ENCODE measurements around the gene CADM1. TPM values are rescaled to one million over a fixed set of nuclear protein-coding genes. Genes with fewer than 3 reads are reported as not detected.

Gene CADM1
- total and polyA plus RNA-seq, 10 of the 15 experiments (the other 5 are each of a cell fraction or from before 2014, with no cell fraction given) = 0.03 to 0.48 (median 0.15) TPM; not detected in 3

GRCh38 chr11:115541518-115541917, 37.3 kb upstream of the CADM1 start:
- Histone ChIP-seq H3K27ac (ENCODE audit: control insufficient read depth, insufficient read depth) (no peak overlapping the region), H3K9ac (ENCODE audit: control insufficient read depth, insufficient read depth, low read length) (no peak overlapping the region), H3K79me2 (ENCODE audit: control insufficient read depth, insufficient read depth, low read length) (no peaks in the 10 kb centered on the region), H2AFZ (ENCODE audit: control insufficient read depth, low read depth, low read length) (no peak overlapping the region), H3K4me3 (no peak overlapping the region), H3K4me1 (ENCODE audit: control insufficient read depth, insufficient read depth, low read length) (no peaks in the 10 kb centered on the region), H3K27me3 (replicated peaks in 1 of 2; ENCODE audit: control insufficient read depth in 2 of 2, insufficient read depth in 2 of 2, low read length in 1 of 2) (no peaks in the 10 kb centered on the region), H3K9me3 (replicated peaks; ENCODE audit: control insufficient read depth, insufficient read depth, low read length) (no peaks in the 10 kb centered on the region), H4K20me1 (ENCODE audit: control insufficient read depth, insufficient read depth) (no peaks in the 10 kb centered on the region), H3K36me3 (ENCODE audit: control insufficient read depth in 2 of 2, insufficient read depth in 2 of 2, low read length in 1 of 2) (no peaks in the 10 kb centered on the region), H3K4me2 (ENCODE audit: control insufficient read depth, insufficient read depth) (no peak overlapping the region)
- ChIA-PET RAD21 (ENCODE audit: unreplicated experiment) (no interaction called here), CTCF (interaction anchor here (1.2 kb wide), 1 partner anchor 19 kb away, joined by 4 read pairs; no protein-coding TSS in a partner anchor), POLR2A (no interaction called here), SMC1A (ENCODE audit: uncharacterized antibody, unreplicated experiment) (interaction anchor here (1.5 kb wide), 1 partner anchor 537 kb away, joined by 3 read pairs; no protein-coding TSS in a partner anchor)
- no peak for TF ChIP-seq PML (IDR thresholded peaks at IDR 0.05; ENCODE audit: low read length)
- no peak for TF ChIP-seq TBL1XR1 (IDR thresholded peaks at IDR 0.05; ENCODE audit: low read depth, low read length)
- no peak for TF ChIP-seq BCL3 (IDR thresholded peaks at IDR 0.05; ENCODE audit: borderline replicate concordance, insufficient read depth, low read depth, low read length, poor library complexity, severe bottlenecking)
- TF ChIP-seq BCLAF1 (IDR thresholded peaks at IDR 0.05) = no peak
- no peak for TF ChIP-seq ZBED1 (IDR thresholded peaks at IDR 0.05; ENCODE audit: borderline replicate concordance)
- no peak for TF ChIP-seq BRCA1 (IDR thresholded peaks at IDR 0.05; ENCODE audit: low read depth, low read length)
- TF ChIP-seq RB1 (IDR thresholded peaks at IDR 0.05; ENCODE audit: borderline replicate concordance) = no peak
- TF ChIP-seq ZNF687 (IDR thresholded peaks at IDR 0.05) = no peak
- TF ChIP-seq ZNF622 (IDR thresholded peaks at IDR 0.05) = no peak
- no peak for TF ChIP-seq CHD2 (IDR thresholded peaks at IDR 0.05; ENCODE audit: borderline replicate concordance, low read depth, low read length)
- ATAC-seq (no peak), DNase-seq (ENCODE audit: low read depth, low spot score) (no peak), FAIRE-seq (no peak)
- in situ Hi-C loops (cut with MboI) (no loop called here), intact Hi-C loops (cut with micrococcal nuclease; ENCODE audit: unreplicated experiment) (no loop called here)
- WGBS (ENCODE audit: insufficient coverage, insufficient replicate concordance, low lambda C conversion rate, missing lambda C conversion rate) = 31% methylated on average over 8 of the region's 8 CpGs
- BruUV-seq (replicated peaks) = no TSS peak
